ENCODE measurements around the gene DPYSL5.

The DPYSL5 gene

DNA sequence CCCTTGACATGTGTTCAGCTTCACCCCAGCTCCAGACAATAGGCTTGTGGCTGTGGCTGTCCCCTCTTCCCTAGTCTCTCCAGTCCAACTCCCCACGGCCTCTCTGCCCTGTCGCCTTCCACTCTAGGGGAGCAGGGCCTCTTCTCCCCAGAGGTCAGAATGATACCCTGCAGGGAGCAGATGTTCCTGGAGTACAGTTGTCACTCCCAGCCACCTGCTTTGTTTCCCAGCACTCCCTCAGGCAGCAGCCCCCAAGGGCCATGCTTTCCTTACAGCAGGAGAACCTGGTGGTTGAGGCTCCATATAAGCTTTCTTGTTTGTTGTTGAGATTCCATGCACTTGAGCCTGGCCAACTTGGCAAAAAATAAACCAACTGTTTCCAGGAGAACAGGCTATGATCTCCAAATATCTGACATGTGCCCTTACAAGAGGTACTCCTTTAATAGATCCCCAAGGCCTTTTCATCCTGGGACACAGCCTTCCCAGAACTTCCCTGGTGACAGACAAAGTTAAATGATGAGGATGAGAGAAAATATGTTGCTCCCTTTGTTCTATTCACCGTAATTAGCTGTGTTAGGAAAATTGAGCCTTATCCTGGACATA, 45.1 kb downstream of the DPYSL5 start:
- no peak overlapping the region for H3K4me3 ChIP-seq (ENCODE audit: low read length)
- no peak for TF ChIP-seq ZNF274 (IDR thresholded peaks at IDR 0.05; ENCODE audit: low read depth, low read length)

DNA sequence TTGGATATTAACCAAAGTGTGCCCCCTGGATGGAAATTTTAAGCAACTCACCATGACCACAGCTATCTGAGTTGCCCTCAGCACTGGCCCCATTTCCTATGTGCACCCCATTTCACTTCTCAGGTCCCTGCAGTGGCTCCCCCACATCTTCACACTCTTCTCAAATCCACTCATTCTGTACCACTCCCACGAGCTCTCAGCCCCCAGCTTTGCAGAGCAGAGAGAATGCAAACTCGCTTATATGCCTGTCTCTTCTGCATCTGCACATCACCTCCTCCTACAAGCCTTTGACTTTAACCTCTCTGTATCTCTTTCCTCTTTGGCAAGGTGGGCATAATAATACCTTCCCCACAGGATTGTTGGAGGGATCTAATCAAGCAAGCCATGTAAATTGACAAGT, 46.2 kb downstream of the DPYSL5 start:
- no peak for TF ChIP-seq ZNF274 (IDR thresholded peaks at IDR 0.05; ENCODE audit: low read depth, low read length)
- H3K4me3 ChIP-seq (ENCODE audit: low read length), result no peak overlapping the region

DNA sequence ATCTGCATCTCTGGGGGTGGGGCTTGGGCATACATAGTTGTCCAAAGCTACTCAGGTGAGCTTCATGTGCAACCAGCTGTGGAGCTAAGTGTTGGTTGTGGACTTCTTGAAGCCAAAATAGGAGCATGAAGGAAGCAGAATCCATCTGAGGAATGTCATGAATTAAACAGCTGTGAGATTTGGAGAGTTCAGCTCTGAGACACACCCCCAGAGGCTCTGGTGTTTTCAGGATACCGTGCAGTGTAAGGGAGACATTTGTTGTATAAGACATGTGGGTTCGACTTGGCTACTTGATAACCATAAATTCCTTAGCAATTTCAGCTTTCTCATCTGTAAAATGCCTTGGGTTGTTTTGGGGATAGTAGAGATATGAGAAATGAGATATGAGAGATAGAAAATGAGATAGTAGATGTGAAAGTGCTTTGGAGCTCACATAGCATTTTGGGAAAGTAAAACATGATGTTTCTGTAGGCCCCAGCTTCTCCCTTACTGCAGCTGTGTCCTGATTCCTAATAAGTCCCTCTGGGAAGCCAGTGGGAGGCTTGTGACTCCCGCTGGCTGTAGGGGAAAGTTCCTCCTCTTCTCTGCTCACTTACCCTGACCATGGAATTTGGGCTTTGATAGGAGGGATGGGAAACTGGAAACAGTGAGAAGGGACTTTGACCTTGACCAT, 50.0 kb downstream of the DPYSL5 start:
- TF ChIP-seq ZNF274 (IDR thresholded peaks at IDR 0.05; ENCODE audit: low read depth, low read length), result no peak
- H3K4me3 ChIP-seq (ENCODE audit: low read length), result no peak overlapping the region

DNA sequence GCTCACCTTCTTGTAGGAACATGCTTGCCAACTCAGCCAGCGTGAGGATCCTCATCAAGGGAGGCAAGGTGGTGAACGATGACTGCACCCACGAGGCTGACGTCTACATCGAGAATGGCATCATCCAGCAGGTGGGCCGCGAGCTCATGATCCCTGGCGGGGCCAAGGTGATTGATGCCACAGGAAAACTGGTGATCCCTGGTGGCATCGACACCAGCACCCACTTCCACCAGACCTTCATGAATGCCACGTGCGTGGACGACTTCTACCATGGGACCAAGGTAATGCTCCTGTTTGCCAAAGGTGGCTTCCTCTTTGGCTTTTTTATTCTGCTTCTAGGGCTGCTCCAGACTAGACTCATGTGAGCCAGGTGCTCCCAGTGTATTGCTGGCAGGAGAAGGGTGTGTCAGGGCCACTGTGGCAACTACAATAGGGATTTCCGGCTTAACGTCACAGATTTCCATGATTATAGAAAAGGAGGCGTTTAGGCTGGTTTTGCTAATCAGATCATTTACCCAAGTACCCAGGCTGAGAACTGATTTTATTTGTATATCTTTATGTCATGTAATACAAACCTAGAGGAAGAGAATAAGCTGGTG, 50.6 kb downstream of the DPYSL5 start:
- no peak for TF ChIP-seq ZNF274 (IDR thresholded peaks at IDR 0.05; ENCODE audit: low read depth, low read length)
- H3K4me3 ChIP-seq (ENCODE audit: low read length), result no peak overlapping the region

DNA sequence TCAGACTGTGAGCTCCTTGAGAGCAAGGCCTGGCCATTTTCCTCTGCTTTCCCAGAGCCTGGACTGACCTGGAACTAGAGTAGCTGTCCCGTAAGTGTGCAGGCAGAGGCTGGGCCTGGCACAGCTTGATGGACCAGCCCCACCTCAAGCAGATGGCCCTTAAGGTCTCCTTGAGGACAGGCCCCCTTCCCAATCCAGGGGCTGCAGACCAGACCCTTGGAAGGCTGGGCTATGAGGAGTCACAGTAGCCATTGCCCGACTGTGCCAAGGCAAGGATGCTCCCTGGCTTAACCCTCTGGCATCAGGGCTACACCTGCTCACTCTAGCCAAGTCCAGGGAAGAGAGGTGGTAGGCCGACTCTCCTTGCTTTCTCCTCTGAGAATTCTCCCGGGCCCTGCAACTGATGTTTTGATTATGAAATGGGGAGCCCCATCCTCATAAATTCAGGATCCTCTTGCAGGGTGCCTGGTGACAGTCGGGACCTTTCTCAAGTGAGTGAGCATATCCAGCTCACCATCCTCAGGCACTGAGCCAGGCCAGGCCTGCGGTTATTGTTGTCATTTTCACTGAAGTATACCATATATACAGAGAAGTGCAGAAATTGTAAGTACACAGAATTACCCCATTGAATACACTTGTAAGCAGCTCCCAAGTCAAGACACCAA, 51.7 kb downstream of the DPYSL5 start:
- TF ChIP-seq ZNF274 (IDR thresholded peaks at IDR 0.05; ENCODE audit: low read depth, low read length), result no peak
- no peak overlapping the region for H3K4me3 ChIP-seq (ENCODE audit: low read length)

DNA sequence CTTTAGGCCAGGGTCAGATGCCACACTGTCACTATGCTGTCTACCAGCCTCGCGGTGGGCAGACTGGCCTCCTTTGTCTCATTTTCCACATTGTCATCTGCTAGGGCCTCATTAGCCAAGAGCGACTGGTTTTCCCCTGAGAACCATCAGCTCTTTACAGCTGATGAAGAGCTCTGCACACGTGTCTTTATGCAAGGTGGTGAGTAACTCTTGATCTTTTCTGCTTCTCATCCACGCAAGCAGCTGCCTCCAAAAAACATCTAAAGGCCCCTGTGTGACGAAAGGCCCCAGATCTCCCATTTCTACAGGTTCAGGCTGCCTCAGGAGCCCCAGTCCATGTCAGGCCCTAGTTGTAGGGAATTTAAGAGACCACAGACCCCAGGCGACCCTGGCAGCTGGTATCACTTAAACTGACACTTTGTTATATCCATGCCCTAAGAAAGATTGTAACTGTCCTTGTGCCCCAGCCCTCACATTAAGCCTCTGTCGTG, 52.9 kb downstream of the DPYSL5 start:
- TF ChIP-seq ZNF274 (IDR thresholded peaks at IDR 0.05; ENCODE audit: low read depth, low read length), result no peak
- no peak overlapping the region for H3K4me3 ChIP-seq (ENCODE audit: low read length)

DNA sequence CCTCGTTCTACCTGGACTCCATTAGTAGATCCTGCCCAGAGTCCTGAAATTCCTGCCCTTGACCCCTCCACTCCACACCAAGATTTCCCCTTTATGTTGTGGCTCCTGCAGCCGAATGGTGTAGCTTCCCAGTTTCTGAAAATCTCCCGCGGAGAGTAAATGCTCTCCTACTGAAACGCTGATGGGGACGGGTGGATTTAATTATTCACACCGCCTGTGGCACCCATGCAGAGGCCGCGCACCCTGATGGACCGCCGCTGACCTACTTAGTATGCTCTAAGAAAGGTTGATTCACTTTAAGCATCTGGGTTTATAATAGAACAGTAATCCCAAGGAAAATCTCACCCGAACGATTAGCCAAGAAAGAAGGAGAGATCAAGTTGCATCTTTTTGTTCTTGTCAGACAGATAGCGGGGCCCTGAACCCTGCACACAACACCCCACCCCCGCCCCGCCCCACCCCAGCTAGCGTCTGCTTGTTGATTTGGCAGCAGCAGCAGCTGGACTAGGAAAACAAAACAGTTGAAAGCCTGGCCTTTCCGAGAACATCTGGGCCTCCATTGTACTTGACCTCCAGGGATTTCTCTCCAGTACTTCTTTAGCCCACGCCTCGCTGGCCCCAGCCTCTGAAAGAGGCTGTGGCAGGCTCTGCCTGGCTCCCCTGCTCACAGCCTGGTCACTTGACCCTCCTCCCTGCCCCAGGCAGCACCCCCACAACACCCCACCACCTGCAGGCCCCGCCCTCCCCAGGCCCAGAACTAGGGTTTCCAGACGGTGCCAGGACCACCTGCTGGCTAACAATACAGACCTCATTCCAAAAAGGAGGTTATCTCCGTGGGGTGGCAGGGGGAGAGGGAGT, 53.6 kb downstream of the DPYSL5 start:
- H3K4me3 ChIP-seq (ENCODE audit: low read length), result no peak overlapping the region
- TF ChIP-seq ZNF274 (IDR thresholded peaks at IDR 0.05; ENCODE audit: low read depth, low read length), result no peak

DNA sequence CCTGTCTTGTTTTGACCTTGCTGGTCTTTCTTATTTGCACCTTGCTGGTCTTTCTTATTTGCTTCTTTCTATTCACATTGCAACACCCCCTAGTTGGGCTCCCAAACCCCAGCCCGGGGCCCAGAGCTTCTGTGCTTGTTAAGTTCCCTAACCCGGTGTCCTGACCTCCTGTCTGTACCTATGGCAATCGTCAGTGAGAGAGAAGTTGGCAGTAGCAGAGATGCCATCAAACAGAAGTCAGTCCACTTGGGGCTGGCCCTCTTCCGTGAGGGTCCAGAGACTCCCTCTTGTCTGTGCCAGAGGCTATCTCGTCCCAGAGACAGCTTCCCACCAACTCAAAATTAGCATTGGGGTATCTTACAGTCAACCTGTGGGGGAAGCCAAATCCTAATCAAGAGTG, 55.7 kb downstream of the DPYSL5 start:
- TF ChIP-seq ZNF274 (IDR thresholded peaks at IDR 0.05; ENCODE audit: low read depth, low read length), result no peak
- H3K4me3 ChIP-seq (ENCODE audit: low read length), result no peak overlapping the region

DNA sequence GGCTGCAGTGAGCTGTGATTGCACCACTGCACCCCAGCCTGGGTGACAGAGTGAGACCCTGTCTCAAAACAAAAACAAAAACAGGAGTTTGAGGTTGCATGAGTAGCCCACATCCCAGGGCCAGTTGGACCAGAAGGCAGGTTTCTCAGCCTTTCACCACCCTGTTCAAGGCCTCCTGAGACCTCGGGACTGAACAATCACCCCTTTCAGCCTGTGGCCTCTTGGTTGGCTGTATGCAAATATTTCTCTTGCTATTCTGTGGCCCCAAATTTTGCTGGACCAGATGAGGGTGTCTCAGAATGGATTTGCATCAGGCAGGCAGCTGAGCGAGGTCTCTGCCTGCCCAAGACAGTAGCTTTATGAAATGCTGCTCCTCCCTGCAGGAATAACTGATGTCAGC, 56.9 kb downstream of the DPYSL5 start:
- H3K4me3 ChIP-seq (ENCODE audit: low read length), result no peak overlapping the region
- TF ChIP-seq ZNF274 (IDR thresholded peaks at IDR 0.05; ENCODE audit: low read depth, low read length), result no peak

DNA sequence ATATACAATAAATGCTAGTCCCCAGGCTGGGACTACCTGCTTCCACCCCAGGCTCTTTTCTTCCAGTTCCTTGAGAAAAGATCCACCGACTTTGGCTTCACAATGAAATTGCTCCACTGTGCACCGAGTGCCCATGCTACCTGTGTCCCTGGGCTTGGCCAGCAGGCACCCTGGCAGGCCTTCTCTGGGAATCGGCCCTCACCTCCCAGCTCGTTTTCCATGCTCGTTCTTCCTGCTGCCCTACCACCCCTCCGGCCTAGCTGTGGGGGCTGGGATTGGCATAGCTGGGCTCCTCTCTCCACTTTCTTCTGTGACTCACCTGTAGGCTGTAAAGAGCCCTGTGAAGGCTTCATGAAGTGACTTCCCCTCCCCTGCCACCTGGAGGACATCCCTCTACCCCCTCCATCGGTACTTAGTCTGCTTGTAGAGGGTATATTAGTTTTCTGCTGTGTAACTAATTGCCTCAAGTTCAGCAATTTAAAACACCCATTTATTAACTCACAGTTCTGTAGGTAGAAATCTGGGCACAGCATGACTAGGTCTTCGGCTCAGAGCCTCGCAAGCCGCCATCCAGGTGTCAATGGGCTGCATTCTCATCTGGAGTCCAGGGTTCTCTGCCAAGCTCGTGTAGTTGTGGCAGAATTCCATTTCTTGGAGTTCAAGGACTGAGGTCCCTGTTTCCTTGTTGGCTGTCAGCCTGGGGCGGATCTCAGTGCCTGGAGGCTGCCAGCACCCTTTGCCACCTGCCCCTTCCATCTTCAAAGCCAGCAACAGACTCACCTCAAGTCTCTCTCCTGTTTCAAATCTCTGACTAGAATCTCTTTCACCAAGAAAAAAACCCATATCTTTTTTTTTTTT, 57.6 kb downstream of the DPYSL5 start:
- H3K4me3 ChIP-seq (ENCODE audit: low read length), result no peak overlapping the region
- no peak for TF ChIP-seq ZNF274 (IDR thresholded peaks at IDR 0.05; ENCODE audit: low read depth, low read length)

DNA sequence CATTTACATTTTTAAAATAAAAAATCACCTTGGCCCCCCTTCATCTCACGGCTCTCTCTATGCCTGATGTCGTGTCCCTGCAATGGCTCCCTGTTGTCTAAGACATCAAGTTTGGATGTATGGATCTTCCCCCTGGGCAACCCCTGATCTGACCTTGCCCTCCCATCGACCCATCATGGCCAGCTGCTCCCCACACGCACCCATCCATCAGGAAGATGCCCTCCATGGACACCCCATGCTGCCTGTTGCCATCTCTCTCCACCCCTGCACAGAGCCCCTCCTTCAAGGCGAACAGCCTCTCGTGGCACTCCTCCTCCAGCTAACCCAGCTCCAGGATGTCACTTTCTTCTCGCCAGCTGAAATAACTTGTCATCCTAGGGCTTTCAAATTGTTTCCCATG, 59.5 kb downstream of the DPYSL5 start:
- no peak overlapping the region for H3K4me3 ChIP-seq (ENCODE audit: low read length)
- no peak for TF ChIP-seq ZNF274 (IDR thresholded peaks at IDR 0.05; ENCODE audit: low read depth, low read length)

DNA sequence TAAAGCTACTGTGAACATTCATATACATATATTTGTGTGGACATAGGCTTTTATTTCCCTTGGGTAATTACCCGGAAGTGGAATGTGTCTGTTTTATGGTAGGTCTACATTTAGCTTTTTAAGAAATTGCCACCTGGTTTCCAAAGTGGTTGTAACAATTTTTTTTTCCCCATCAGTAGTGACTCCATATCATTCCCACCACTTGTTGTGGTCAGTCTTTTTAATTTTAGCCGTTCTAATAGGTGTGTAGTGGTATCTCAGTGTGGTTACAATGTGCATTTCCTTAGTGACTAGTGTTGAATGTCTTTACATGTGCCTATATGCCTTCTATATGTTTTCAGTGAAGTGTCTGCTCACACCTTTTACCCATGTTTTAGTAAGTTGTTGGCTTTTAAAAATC, 62.2 kb downstream of the DPYSL5 start:
- no peak for TF ChIP-seq ZNF274 (IDR thresholded peaks at IDR 0.05; ENCODE audit: low read depth, low read length)
- H3K4me3 ChIP-seq (ENCODE audit: low read length), result no peak overlapping the region

All from GM08714 (cell line).